ENCODE results near the gene ZNF771.
"Not testable (repeated sequence)": the region's sequence is repeated elsewhere in the genome, so short reads cannot be mapped to it uniquely, and the experiment has no call there.

ZNF771 gene

GRCh38 chr16:30438835-30439234 lies 31.4 kb downstream of the ZNF771 start:
- no peak for DNase-seq

DNA sequence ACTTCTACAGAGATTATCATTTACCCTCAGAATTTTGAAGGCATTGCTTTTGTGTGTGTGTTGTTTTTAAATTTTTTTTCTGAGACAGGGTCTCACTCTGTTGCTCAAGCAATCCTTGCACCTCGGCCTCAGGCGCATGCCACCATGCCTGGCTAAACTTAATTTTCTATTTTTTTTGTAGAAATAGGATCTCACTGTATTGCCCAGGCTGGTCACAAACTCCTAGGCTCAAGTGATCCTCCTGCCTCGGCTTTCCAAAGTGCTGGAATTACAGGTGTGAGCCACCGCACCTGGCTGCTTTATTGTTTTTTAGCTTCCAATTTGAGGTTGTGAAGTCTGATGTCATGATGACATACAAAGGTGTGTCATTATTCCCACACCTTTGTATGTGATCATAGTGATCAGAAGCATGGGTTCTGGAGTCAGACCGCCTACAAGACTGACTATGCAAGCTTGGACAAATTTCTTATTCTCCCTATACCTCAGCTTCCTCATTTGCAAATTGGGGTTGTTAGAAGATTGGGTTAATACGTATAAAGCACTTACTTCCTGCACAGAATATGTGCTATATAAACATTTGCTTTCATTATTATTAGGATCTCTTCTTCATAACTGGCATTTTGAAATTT lies 32.4 kb downstream of the ZNF771 start:
- DNase-seq: no peak

GRCh38 chr16:30443631-30444030 lies 36.2 kb downstream of the ZNF771 start:
- no peak for DNase-seq

DNA sequence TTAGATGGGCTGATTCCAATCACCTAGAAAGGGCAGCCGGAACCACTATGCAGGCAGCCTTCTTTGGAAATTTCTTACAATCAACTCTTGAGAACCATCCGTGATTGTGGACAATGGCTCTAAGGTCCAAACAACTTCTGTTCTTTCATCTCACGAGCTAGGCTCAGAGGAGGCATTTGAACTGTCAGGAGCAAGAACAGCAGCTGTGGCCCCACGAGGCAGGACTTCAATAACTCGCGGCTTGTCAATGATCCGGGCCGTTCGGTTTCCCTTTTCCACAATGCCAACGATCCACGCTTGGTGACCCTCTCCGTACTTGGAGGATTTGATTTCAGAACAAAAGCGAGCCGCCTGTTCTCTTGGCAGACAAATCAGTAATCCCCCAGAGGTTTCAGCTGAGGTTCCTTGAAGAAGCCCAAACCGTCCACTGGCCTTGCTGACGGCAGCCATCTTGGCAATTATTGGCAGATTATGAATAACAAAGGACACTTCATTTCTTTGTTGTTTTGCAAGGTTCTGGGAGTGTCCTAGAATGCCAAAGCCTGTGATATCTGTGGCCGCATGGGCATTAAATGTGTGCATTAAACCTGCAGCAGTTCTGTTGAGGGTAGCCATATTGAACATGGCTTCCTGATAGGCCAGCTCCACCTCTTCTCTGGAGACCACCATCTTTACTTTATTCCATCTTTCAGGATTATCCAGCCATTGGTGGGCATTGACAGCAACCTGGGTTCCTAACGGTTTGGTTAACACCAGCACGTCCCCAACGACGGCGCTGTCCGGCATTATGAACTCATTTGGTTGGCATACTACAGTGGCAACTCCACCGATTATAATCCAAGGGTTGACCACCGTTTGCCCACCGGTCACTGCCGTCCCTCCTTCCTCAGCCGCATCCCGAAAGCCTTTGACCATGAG lies 37.1 kb downstream of the ZNF771 start:
- DNase-seq: no peak

- no peak for DNase-seq
These were observed 37.7 kb downstream of the ZNF771 start for GRCh38 chr16:30445149-30445407.

GRCh38 chr16:30445408-30446202 lies 38.2 kb downstream of the ZNF771 start, which contains the start of gene SEPHS2:
SEPHS2 (minus strand) TSS chr16:30445874; CDS start chr16:30445727, 147 bp downstream.
- peak; percentile 98 for DNase-seq

DNA sequence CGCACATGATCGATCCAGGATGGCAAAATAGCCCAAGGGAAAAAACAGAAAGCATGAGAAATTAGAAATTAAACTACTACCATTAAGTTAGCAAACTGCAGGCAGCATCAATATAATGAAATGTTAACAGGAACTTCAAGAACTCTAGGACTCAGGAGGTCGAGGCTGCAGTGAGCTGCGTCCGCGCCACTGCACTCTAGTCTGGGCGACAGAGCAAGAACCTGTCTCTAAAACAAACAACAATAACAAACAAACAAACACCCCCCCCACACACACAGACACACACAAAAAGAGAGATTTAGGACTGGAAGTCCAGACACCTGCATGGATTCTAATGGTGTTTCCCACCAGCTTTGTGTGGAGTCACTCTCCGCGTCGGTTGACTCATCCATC lies 38.8 kb downstream of the ZNF771 start:
- no peak for DNase-seq

DNA sequence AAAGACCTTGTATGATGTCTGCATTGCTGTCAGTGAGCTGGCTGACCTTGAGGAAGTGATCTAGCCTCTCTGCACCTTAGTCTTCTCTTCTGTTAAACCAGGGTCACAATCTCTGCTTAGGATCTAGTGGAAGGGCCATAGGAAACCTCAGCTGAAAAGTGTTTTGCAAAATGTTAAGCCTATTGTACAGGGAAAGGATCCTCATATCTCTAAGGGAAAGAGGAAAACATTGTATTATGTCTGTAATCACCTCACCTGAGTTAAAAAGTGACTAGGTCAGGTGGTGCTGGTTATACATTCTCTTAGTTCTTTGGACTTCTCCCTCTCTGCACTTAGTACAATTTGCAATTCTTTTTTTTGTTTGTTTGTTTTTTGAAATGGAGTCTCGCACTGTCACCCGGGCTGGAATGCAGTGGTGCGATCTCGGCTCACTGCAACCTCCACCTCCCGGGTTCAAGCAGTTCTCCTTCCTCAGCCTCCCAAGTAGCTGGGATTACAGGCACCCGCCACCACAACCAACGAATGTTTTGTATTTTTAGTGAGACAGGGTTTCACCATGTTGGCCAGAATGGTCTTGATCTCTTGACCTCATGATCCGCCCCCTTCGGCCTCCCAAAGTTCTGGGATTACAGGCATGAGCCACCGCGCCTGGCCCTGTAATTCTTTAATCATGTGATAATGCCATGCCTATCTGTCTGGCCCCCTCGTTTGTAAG lies 40.3 kb downstream of the ZNF771 start:
- DNase-seq: no peak

- DNase-seq: no peak
These were observed 41.7 kb downstream of the ZNF771 start for GRCh38 chr16:30449116-30449435.

DNA sequence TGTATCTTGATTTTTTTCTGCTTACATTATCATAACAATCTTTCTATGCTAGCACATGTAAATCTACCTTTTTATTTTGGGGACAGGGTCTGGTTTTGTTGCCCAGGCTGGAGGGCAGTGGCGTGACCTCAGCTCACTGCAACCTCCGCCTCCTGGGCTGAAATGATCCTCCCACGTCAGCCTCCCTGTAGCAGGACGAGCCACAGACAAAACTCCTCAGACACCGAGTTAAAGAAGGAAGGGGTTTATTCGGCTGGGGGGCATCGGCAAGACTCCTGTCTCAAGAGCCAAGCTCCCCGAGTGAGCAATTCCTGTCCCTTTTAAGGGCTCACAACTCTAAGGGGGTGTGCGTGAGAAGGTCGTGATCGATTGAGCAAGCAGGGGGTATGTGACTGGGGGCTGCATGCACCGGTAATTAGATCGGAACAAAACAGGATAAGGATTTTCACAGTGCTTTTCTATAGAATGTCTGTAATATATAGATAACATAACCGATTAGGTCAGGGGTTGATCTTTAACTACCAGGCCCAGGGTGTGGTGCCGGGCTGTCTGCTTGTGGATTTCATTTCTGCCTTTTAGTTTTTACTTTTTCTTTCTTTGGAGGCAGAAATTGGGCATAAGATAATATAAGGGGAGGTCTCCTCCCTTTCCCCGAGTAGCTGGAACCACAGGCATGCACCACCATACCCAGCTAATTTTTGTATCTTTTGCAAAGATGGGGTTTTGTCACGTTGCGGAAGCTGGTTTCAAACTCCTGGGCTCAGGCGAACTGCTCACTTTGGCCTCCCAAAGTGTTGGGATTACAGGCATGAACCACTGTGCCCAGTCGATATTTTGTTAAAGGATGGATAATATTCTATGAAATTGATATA lies 45.5 kb downstream of the ZNF771 start:
- DNase-seq: not testable (repeated sequence)

GRCh38 chr16:30456302-30456701 lies 48.9 kb downstream of the ZNF771 start:
- DNase-seq: no peak

GRCh38 chr16:30457256-30457655 lies 49.9 kb downstream of the ZNF771 start:
- no peak for DNase-seq

- no peak for DNase-seq
These were observed 50.5 kb downstream of the ZNF771 start for GRCh38 chr16:30457743-30458560.

DNA sequence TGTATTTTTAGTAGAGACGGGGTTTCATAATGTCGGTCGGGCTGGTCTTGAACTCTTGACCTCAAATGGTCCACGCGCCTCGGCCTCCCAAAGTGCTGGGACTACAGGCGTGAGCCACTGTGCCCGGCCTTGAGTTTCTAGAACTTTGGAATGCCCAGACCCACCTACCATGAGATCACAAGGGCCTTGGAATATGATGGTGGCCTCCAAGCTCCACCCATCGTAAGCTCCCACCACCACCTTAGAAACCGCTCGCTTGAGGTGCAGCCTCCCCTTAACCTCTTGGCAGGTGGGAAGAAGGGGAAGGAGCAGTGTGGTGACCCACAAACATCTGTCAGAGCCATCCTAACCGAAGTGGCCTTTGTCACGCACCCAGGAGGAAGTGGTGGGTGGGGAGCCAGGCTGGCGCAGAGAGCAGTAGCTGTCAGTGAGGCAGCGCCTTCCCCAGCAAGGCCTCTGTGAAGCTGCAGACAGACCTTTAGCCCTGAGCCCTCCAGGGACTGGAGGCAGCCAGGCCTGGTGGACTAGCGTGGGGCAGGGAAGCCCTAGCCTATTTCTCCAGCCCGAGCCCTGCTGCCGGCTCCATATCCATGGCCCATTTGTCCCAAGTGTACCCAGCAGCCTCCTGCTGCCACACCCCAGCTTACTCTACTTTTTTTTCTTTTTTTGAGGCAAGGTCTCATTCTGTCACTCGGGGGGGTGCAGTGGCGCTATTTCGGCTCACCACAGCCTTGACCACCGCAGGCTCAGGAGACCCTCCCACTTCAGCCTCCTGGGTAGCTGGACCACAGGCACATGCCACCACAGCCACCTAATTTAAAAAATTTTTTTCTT lies 51.4 kb downstream of the ZNF771 start:
- DNase-seq: peak; percentile 83

DNA sequence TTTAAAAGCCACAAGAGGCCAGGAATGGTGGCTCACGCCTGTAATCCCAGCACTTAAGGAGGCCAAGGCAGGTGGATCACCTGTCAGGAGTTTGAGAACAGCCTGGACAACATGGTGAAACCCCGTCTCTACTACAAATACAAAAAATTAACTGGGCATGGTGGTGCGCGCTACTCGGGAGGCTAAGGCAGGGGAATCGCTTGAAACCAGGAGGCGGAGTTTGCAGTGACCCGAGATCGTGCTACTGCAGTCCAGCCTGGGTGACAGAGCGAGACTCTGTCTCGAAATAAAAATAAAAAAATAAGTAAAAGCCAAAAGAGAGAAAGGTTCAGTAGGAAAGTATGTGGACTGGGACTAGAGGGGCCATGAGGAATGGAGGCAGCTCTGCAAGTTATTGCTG lies 52.0 kb downstream of the ZNF771 start:
- no peak for DNase-seq

GRCh38 chr16:30461426-30461825 lies 54.0 kb downstream of the ZNF771 start:
- DNase-seq: not testable (repeated sequence)

DNA sequence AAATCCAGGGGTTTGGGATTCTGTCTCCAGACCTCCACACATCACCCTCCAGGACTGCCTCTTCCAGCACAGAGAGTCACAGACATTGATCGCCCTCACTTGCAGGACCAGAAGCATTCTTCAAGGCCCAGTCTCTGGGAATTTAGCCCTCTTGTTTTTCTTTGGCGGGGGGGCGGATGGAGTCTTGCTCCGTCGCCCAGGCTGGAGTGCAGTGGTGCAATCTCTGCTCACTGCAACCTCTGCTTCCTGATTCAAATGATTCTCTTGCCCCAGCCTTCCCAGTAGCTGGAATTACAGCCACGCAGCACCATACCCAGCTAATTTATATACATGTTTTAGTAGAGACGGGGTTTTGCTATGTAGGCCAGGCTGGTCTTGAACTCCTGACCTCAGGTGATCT lies 56.7 kb downstream of the ZNF771 start:
- no peak for DNase-seq
